22Rv1 (cell line): Measurements from ENCODE around the gene HBP1.

Source experiments
- ZFX ChIP-seq: fragments of 450-650 bp; IDR thresholded peaks from 2 replicates; pipeline ENCODE4 v1.6.1; 2017; ENCODE audit warnings: antibody characterized with exemption, borderline replicate concordance
- TF ChIP-seq, protein P1 (sequence below): fragments of 450-650 bp; IDR thresholded peaks from 2 replicates; pipeline ENCODE4 v1.5.1; 2017; ENCODE audit warnings: mild to moderate bottlenecking

DNA sequence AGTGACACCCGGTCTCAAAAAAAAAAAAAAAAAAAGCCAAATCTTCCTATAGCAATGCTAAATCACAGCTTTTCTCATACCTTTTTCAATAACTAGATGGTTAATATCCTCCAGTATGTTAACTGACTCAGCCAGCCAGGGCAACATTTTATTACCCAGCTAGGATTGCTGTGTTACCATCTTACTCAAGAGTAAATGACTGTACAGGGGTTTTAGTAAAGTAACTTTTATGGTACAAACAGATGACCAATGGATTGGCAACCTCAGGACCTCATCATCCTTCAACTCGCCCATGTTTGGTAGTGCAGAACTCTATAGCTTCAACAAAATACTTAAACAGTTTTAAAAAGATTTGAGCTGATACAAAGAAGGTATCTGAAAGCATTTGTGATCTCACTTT is 59.5 kb downstream of the HBP1 start:
- TF ChIP-seq, protein P1, sequence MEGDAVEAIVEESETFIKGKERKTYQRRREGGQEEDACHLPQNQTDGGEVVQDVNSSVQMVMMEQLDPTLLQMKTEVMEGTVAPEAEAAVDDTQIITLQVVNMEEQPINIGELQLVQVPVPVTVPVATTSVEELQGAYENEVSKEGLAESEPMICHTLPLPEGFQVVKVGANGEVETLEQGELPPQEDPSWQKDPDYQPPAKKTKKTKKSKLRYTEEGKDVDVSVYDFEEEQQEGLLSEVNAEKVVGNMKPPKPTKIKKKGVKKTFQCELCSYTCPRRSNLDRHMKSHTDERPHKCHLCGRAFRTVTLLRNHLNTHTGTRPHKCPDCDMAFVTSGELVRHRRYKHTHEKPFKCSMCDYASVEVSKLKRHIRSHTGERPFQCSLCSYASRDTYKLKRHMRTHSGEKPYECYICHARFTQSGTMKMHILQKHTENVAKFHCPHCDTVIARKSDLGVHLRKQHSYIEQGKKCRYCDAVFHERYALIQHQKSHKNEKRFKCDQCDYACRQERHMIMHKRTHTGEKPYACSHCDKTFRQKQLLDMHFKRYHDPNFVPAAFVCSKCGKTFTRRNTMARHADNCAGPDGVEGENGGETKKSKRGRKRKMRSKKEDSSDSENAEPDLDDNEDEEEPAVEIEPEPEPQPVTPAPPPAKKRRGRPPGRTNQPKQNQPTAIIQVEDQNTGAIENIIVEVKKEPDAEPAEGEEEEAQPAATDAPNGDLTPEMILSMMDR, result no peak
- TF ChIP-seq ZFX, result no peak
